Progenitor cell of endocrine pancreas (in vitro differentiated cells): ENCODE measurements around the gene NDUFB6. TPM values are rescaled to one million over a fixed set of nuclear protein-coding genes. Genes with fewer than 3 reads are reported as not detected.
"Not testable (repeated sequence)": the region's sequence is repeated elsewhere in the genome, so short reads cannot be mapped to it uniquely, and the experiment has no call there.

Source experiments
- DNase-seq: peaks from one replicate; pipeline ENCODE4 v3.0.0; 2021; ENCODE audit warnings: low spot score; ENCODE audit not compliant: unreplicated experiment
- H3K27ac Mint-ChIP-seq: 2 replicates; pipeline ENCODE4 v1.8.0; 2021; ENCODE audit warnings: mild to moderate bottlenecking, moderate library complexity, mixed read lengths
- H3K27me3 Mint-ChIP-seq: 2 replicates; pipeline ENCODE4 v1.8.0; 2021; ENCODE audit warnings: mixed read lengths
- H3K36me3 Mint-ChIP-seq: 2 replicates; pipeline ENCODE4 v1.8.0; 2022; ENCODE audit warnings: mixed read lengths; ENCODE audit not compliant: insufficient read depth
- H3K4me1 Mint-ChIP-seq: 2 replicates; pipeline ENCODE4 v1.8.0; 2021; ENCODE audit warnings: low read depth, mixed read lengths
- H3K4me3 Mint-ChIP-seq: 2 replicates; pipeline ENCODE4 v1.8.0; 2021; ENCODE audit warnings: low read depth, mild to moderate bottlenecking, moderate library complexity, mixed read lengths
- H3K9me3 Mint-ChIP-seq: 2 replicates; pipeline ENCODE4 v1.8.0; 2021; ENCODE audit warnings: low read depth, mixed read lengths
- CTCF ChIP-seq: fragments of 200-600 bp; sonication (generic); IDR thresholded peaks from one replicate; pipeline ENCODE4 v1.5.0; 2021; ENCODE audit warnings: antibody characterized with exemption, mild to moderate bottlenecking; ENCODE audit not compliant: unreplicated experiment
- total RNA-seq: library from RNA; stranded (reverse); gene quantifications from 2 replicates; pipeline ENCODE4 v1.2.1, GENCODE V29; 2021

NDUFB6 gene
- total RNA-seq, 1 donor from 2014 or later, result 39.8 TPM

GRCh38 chr9:32526041-32526706 lies 46.8 kb downstream of the NDUFB6 start, which contains the start of gene RIGI:
TSS of gene RIGI (minus strand) at chr9:32526196. CDS start at chr9:32526166, 30 bp downstream.
- H3K36me3 Mint-ChIP-seq, result peaks cover 16% of the 10 kb centered on the region
- peak within 1 kb of the TSS; percentile 99 for H3K27ac Mint-ChIP-seq
- H3K4me1 Mint-ChIP-seq, result peaks cover 28% of the 10 kb centered on the region
- peaks cover 9% of the 10 kb centered on the region for H3K9me3 Mint-ChIP-seq
- peak; percentile 53 for TF ChIP-seq CTCF
- H3K27me3 Mint-ChIP-seq, result no peaks in the 10 kb centered on the region
- peak within 1 kb of the TSS; percentile 94 for H3K4me3 Mint-ChIP-seq
- peak; percentile 60 for DNase-seq

- TF ChIP-seq CTCF, result no peak
- Mint-ChIP-seq H3K27me3 (no peaks in the 10 kb centered on the region), H3K27ac (peak overlapping the region; percentile 99), H3K9me3 (peaks cover 4% of the 10 kb centered on the region), H3K36me3 (peaks cover 14% of the 10 kb centered on the region), H3K4me3 (peak overlapping the region; percentile 94), H3K4me1 (peaks cover 28% of the 10 kb centered on the region)
- no peak for DNase-seq
These were observed 47.3 kb downstream of the NDUFB6 start for GRCh38 chr9:32525709-32526030.

- H3K9me3 Mint-ChIP-seq, result peaks cover 4% of the 10 kb centered on the region
- no peak for DNase-seq
- peak overlapping the region; percentile 99 for H3K27ac Mint-ChIP-seq
- TF ChIP-seq CTCF, result no peak
- peaks cover 28% of the 10 kb centered on the region for H3K4me1 Mint-ChIP-seq
- H3K36me3 Mint-ChIP-seq, result peaks cover 15% of the 10 kb centered on the region
- peak overlapping the region; percentile 94 for H3K4me3 Mint-ChIP-seq
- no peaks in the 10 kb centered on the region for H3K27me3 Mint-ChIP-seq
These were observed 47.9 kb downstream of the NDUFB6 start for GRCh38 chr9:32524892-32525708.

GRCh38 chr9:32524558-32524891 lies 48.4 kb downstream of the NDUFB6 start:
- not testable (repeated sequence) for DNase-seq, H3K27me3 Mint-ChIP-seq, H3K4me3 Mint-ChIP-seq, H3K9me3 Mint-ChIP-seq
- peak overlapping the region; percentile 99 for H3K27ac Mint-ChIP-seq
- peaks cover 28% of the 10 kb centered on the region for H3K4me1 Mint-ChIP-seq
- peaks cover 15% of the 10 kb centered on the region for H3K36me3 Mint-ChIP-seq

- DNase-seq, result no peak
- H3K27me3 Mint-ChIP-seq, result no peaks in the 10 kb centered on the region
- H3K4me3 Mint-ChIP-seq, result no peak overlapping the region
- peaks cover 28% of the 10 kb centered on the region for H3K4me1 Mint-ChIP-seq
- no peak for TF ChIP-seq CTCF
- H3K9me3 Mint-ChIP-seq, result peaks cover 4% of the 10 kb centered on the region
- no peak overlapping the region for H3K27ac Mint-ChIP-seq
- H3K36me3 Mint-ChIP-seq, result peaks cover 15% of the 10 kb centered on the region
These were observed 49.0 kb downstream of the NDUFB6 start for GRCh38 chr9:32523910-32524309.

- H3K4me1 Mint-ChIP-seq, result no peaks in the 10 kb centered on the region
- H3K4me3 Mint-ChIP-seq, result no peak overlapping the region
- H3K36me3 Mint-ChIP-seq, result peaks cover 32% of the 10 kb centered on the region
- no peak for TF ChIP-seq CTCF
- no peak for DNase-seq
- no peaks in the 10 kb centered on the region for H3K27me3 Mint-ChIP-seq
- H3K9me3 Mint-ChIP-seq, result peaks cover 24% of the 10 kb centered on the region
- H3K27ac Mint-ChIP-seq, result no peak overlapping the region
These were observed 54.7 kb downstream of the NDUFB6 start for GRCh38 chr9:32518276-32518675.
